HepG2 (cell line): Measurements from ENCODE around the gene MMP23B. TPM values are rescaled to one million over a fixed set of nuclear protein-coding genes. Genes with fewer than 3 reads are reported as not detected.

Source experiments
- ATAC-seq: fragments of 200-7000 bp; cut with Tn5 transposase; 3 replicates; pipeline ENCODE4 v1.9.1; 2020; ENCODE audit warnings: mild to moderate bottlenecking, moderate library complexity
- BruUV-seq: library from RNA; stranded (reverse); fragments of 400-500 nt; replicated peaks from 2 replicates; lab custom pipeline; 2021; lab: Mats Ljungman, UMichigan
- CTCF ChIA-PET: fragments of 300-600 bp; formaldehyde crosslinking; extraction: SDS; loops from one replicate; lab custom pipeline; 2021; ENCODE audit warnings: low total read pairs, inconsistent platforms, low intra/inter-chr PET ratio; lab: Yijun Ruan, JAX
- POLR2A ChIA-PET: fragments of 350-600 bp; sonication (Branson Sonifier 250); formaldehyde crosslinking; loops from one replicate; lab custom pipeline; 2020; ENCODE audit warnings: antibody characterized with exemption, inconsistent platforms; lab: Yijun Ruan, JAX
- DNase-seq: peaks from one replicate; pipeline ENCODE4 v3.0.0-alpha.2; 2015; ENCODE audit warnings: low spot score
- FAIRE-seq: peaks from 3 replicates; lab custom pipeline; 2011; peaks lifted over from hg19 to GRCh38; lab: Jason Lieb, UNC
- H2AFZ ChIP-seq: one replicate; pipeline ENCODE4 v1.6.1; 2011; ENCODE audit warnings: low read length, inconsistent platforms
- H3K27ac ChIP-seq: fragments of 300-600 bp; 3 replicates; pipeline ENCODE4 v1.8.0; 2011; ENCODE audit warnings: mixed run types, mild to moderate bottlenecking, mixed read lengths, low read length, inconsistent platforms; ENCODE audit not compliant: insufficient read depth; ENCODE audit errors: extremely low read length
- H3K27me3 ChIP-seq, 2 experiments: fragments of 200-600 bp in 1 of 2; 2 replicates in 1 of 2; 3 replicates in 1 of 2; pipeline versions ENCODE4 v1.6.0 to v1.8.0; 2011; ENCODE audit warnings: low read length in 2 of 2, mild to moderate bottlenecking in 2 of 2, moderate library complexity in 2 of 2, inconsistent platforms in 1 of 2; ENCODE audit not compliant: insufficient read depth in 2 of 2, control insufficient read depth in 1 of 2
- H3K36me3 ChIP-seq, 2 experiments: fragments of 200-600 bp in 1 of 2; replicated peaks in 1 of 2; 2 replicates in 1 of 2; 3 replicates in 1 of 2; pipeline versions ENCODE4 v1.5.1 to v1.8.0; 2011; ENCODE audit warnings: low read length in 2 of 2, inconsistent platforms in 1 of 2; ENCODE audit not compliant: insufficient read depth in 2 of 2, control insufficient read depth in 1 of 2
- H3K4me1 ChIP-seq: 2 replicates; pipeline ENCODE4 v1.5.1; 2012; ENCODE audit warnings: low read length, inconsistent platforms; ENCODE audit not compliant: insufficient read depth
- H3K4me2 ChIP-seq: 2 replicates; pipeline ENCODE4 v1.6.0; 2011; ENCODE audit warnings: low read depth, low read length, inconsistent platforms
- H3K4me3 ChIP-seq, 3 experiments: fragments of 200-600 bp in 1 of 3; sonication (generic), shearing (Covaris generic) in 1 of 3; replicated peaks in 1 of 3; 2 replicates each; pipeline ENCODE4 v1.5.1; 2011 to 2016; ENCODE audit warnings: low read length in 3 of 3, inconsistent platforms in 2 of 3, low read depth in 2 of 3, mild to moderate bottlenecking in 2 of 3, control low read depth in 1 of 3, mixed read lengths in 1 of 3; ENCODE audit not compliant: insufficient read depth in 1 of 3
- H3K79me2 ChIP-seq: one replicate; pipeline ENCODE4 v1.6.1; 2011; ENCODE audit warnings: low read length, inconsistent platforms; ENCODE audit not compliant: insufficient read depth
- H3K9ac ChIP-seq: 2 replicates; pipeline ENCODE4 v1.6.0; 2011; ENCODE audit warnings: mild to moderate bottlenecking, low read depth, low read length, inconsistent platforms; ENCODE audit not compliant: insufficient read depth
- H3K9me3 ChIP-seq: 2 replicates; pipeline ENCODE4 v1.5.1; 2012; ENCODE audit warnings: mild to moderate bottlenecking, low read length
- H4K20me1 ChIP-seq: 2 replicates; pipeline ENCODE4 v1.6.0; 2011; ENCODE audit warnings: inconsistent platforms, mild to moderate bottlenecking, low read length, moderate library complexity; ENCODE audit not compliant: insufficient read depth
- FOXM1 ChIP-seq: sonication (generic); formaldehyde crosslinking; IDR thresholded peaks from 2 replicates; pipeline ENCODE4 v1.5.0; 2020; ENCODE audit warnings: missing genetic modification reagents
- KDM5B ChIP-seq: sonication (generic); formaldehyde crosslinking; IDR thresholded peaks from 2 replicates; pipeline ENCODE4 v1.4.0; 2020; ENCODE audit warnings: missing genetic modification reagents, mild to moderate bottlenecking, borderline replicate concordance
- MAF1 ChIP-seq: sonication (generic); formaldehyde crosslinking; IDR thresholded peaks from 2 replicates; pipeline ENCODE4 v1.5.0; 2020; ENCODE audit warnings: missing genetic modification reagents, borderline replicate concordance
- MED1 ChIP-seq: sonication (generic); formaldehyde crosslinking; IDR thresholded peaks from 2 replicates; pipeline ENCODE4 v1.4.0; 2020; ENCODE audit warnings: missing genetic modification reagents
- POLR2AphosphoS2 ChIP-seq: IDR thresholded peaks from 2 replicates; pipeline ENCODE4 v1.6.1; 2011; ENCODE audit warnings: low read depth, low read length, improper control_type of control experiment
- PRDM15 ChIP-seq: sonication (generic); formaldehyde crosslinking; IDR thresholded peaks from 2 replicates; pipeline ENCODE4 v1.4.0; 2020; ENCODE audit warnings: missing genetic modification reagents
- RAD51 ChIP-seq: fragments of 450-650 bp; IDR thresholded peaks from 2 replicates; pipeline ENCODE4 v1.6.1; 2016; ENCODE audit warnings: borderline replicate concordance
- REXO4 ChIP-seq: sonication (generic); formaldehyde crosslinking; IDR thresholded peaks from 2 replicates; pipeline ENCODE4 v1.8.0; 2022; ENCODE audit warnings: missing genetic modification reagents, mild to moderate bottlenecking, borderline replicate concordance
- TBL1XR1 ChIP-seq: fragments of 150-350 bp; IDR thresholded peaks from 2 replicates; pipeline ENCODE4 v1.6.1; 2014; ENCODE audit warnings: borderline replicate concordance, low read length; ENCODE audit not compliant: partially characterized antibody
- U2AF1 ChIP-seq: fragments of 200-400 bp; formaldehyde crosslinking; optimal IDR thresholded peaks from 2 replicates; pipeline ENCODE3; 2017; ENCODE audit warnings: mild to moderate bottlenecking, low read depth, low read length
- YEATS4 ChIP-seq: sonication (generic); formaldehyde crosslinking; IDR thresholded peaks from 2 replicates; pipeline ENCODE4 v1.4.0; 2020; ENCODE audit warnings: missing genetic modification reagents, borderline replicate concordance
- ZNF430 ChIP-seq: sonication (generic); formaldehyde crosslinking; IDR thresholded peaks from 2 replicates; pipeline ENCODE4 v1.9.0; 2021; ENCODE audit warnings: mild to moderate bottlenecking, missing genetic modification reagents
- ZNF598 ChIP-seq: sonication (generic); formaldehyde crosslinking; IDR thresholded peaks from 2 replicates; pipeline ENCODE4 v1.5.1; 2020; ENCODE audit warnings: mild to moderate bottlenecking, missing genetic modification reagents, borderline replicate concordance
- WGBS: methylation state at CpG from one replicate; pipeline ENCODE4 v1.1.6; 2017; ENCODE audit warnings: low lambda C conversion rate; 5-methylcytosine and 5-hydroxymethylcytosine counted together
- in situ Hi-C: cut with HindIII; loops from 2 replicates; pipeline ENCODE4 v1.10.0; 2017; ENCODE audit warnings: low pct_unique_long_range_greater_than_20kb; ENCODE audit not compliant: extremely low pct_ligation_motif_present
- intact Hi-C: fragments of 100-400 bp; cut with micrococcal nuclease; formaldehyde crosslinking; loops from one replicate; pipeline ENCODE4 v1.10.0; 2022; ENCODE audit not compliant: unreplicated experiment
- polyA plus RNA-seq, 8 experiments: library from polyadenylated mRNA; depleted of rRNA in 3 of 8; stranded (reverse) in 7 of 8; unstranded in 1 of 8; fragments of >200 nt; fragmentation: Illumina TruSeq in 4 of 8; extraction: Trizol in 4 of 8; gene quantifications; 2 replicates each; pipeline versions ENCODE4 v1.2.1 to v1.2.3, GENCODE V29; 2011 to 2016; ENCODE audit warnings: low read depth in 4 of 8, missing spikeins in 1 of 8, mixed read lengths in 1 of 8; ENCODE audit not compliant: insufficient read depth in 1 of 8
- total RNA-seq, 5 experiments: library from RNA; depleted of rRNA; stranded (reverse); fragments of >200 nt; fragmentation: Illumina TruSeq; extraction: Trizol; gene quantifications; 2 replicates each; pipeline ENCODE4 v1.2.3, GENCODE V29; 2016; ENCODE audit warnings: low read depth in 1 of 5

MMP23B gene
- total and polyA plus RNA-seq, 2 of the 13 experiments (the other 11 are each of a cell fraction or from before 2014, with no cell fraction given): 0.61 to 0.75 TPM

- TF ChIP-seq YEATS4 (CRISPR knock-in tag): no peak
Observed at GRCh38 chr1:1606232-1606631, 25.7 kb upstream of the MMP23B start (continued).

- Histone ChIP-seq H3K4me2 (no peak overlapping the region), H3K79me2 (peaks cover 3% of the 10 kb centered on the region), H3K9me3 (no peaks in the 10 kb centered on the region), H2AFZ (no peak overlapping the region), H4K20me1 (peaks cover 1% of the 10 kb centered on the region; the same call in 1 of the 2 replicates), H3K4me3 (no peak overlapping the region), H3K9ac (no peak overlapping the region), H3K36me3 (no peaks in the 10 kb centered on the region), H3K27ac (no peak overlapping the region), H3K27me3 (no peaks in the 10 kb centered on the region; a peak in 3 of 5 replicates), H3K4me1 (peaks cover 35% of the 10 kb centered on the region)
- DNase-seq: no peak
- ATAC-seq: no peak
- in situ Hi-C loops: no loop called here
- POLR2A ChIA-PET: no interaction called here
- FAIRE-seq: no peak
- TF ChIP-seq MED1: no peak
- no peak for TF ChIP-seq POLR2AphosphoS2
- no peak for TF ChIP-seq RAD51
- no peak for TF ChIP-seq PRDM15 (CRISPR knock-in tag)
- TF ChIP-seq FOXM1: no peak
- TF ChIP-seq TBL1XR1: no peak
- no peak for TF ChIP-seq REXO4 (CRISPR knock-in tag)
- no peak for TF ChIP-seq ZNF430 (CRISPR knock-in tag)
- TF ChIP-seq ZNF598: no peak
- no peak for TF ChIP-seq U2AF1
- TF ChIP-seq KDM5B: no peak
- TF ChIP-seq MAF1 (CRISPR knock-in tag): no peak
- no TSS peak for BruUV-seq
- intact Hi-C loops: loop anchor here (5.0 kb wide), 1 partner anchor 33 kb away; no protein-coding TSS in a partner anchor
- CTCF ChIA-PET: no interaction called here
- WGBS: 87% methylated on average over 11 of the region's 12 CpGs
Observed at GRCh38 chr1:1609822-1610485, 22.0 kb upstream of the MMP23B start.
